ENCODE data around the gene GET3. TPM values are rescaled to one million over a fixed set of nuclear protein-coding genes. Genes with fewer than 3 reads are reported as not detected.

Gene GET3
- total and polyA plus RNA-seq, 2 of the 13 experiments (the other 11 are each of a cell fraction or from before 2014, with no cell fraction given): 57.7 to 59.4 TPM

GRCh38 chr19:12784394-12784870, 47.1 kb downstream of the GET3 start (continued):
- TF ChIP-seq ZC3H13 (CRISPR knock-in tag; IDR thresholded peaks at IDR 0.05) (0 out of 2 replicates have a peak, but pooled peaks have one; percentile 48), NONO (IDR thresholded peaks at IDR 0.05) (no peak), NONO (CRISPR knock-in tag; conservative IDR thresholded peaks at IDR 0.05) (0 out of 2 replicates have a peak, but pooled peaks have one; percentile 41), PLRG1 (conservative IDR thresholded peaks at IDR 0.05) (no peak), ZNF468 (CRISPR knock-in tag; IDR thresholded peaks at IDR 0.05) (no peak), NR2F2 (IDR thresholded peaks at IDR 0.05; ENCODE audit: borderline replicate concordance, low read depth) (no peak), CREB1 (IDR thresholded peaks at IDR 0.05) (0 out of 2 replicates have a peak, but pooled peaks have one; percentile 6), CREB1 (CRISPR knock-in tag; IDR thresholded peaks at IDR 0.05) (no peak), ZNF768 (CRISPR knock-in tag; IDR thresholded peaks at IDR 0.05) (peak; percentile 75)

GRCh38 chr19:12784871-12785430, 47.7 kb downstream of the GET3 start:
- H3K9ac ChIP-seq (ENCODE audit: insufficient read depth, low read depth, low read length): no peak overlapping the region; the same call in 1 of the 2 replicates
- no peaks in the 10 kb centered on the region for H3K9me3 ChIP-seq (ENCODE audit: low read length)
- 13% methylated on average over 5 of the region's 5 CpGs for WGBS (ENCODE audit: low lambda C conversion rate)
- ATAC-seq: no peak
- H3K36me3 ChIP-seq (replicated peaks in 1 of 2; ENCODE audit: control insufficient read depth in 1 of 2, insufficient read depth in 2 of 2, low read length in 2 of 2): no peaks in the 10 kb centered on the region
- H2AFZ ChIP-seq (ENCODE audit: low read length): no peak overlapping the region
- no peak overlapping the region for H3K4me2 ChIP-seq (ENCODE audit: low read depth, low read length)
- in situ Hi-C loops (cut with HindIII; ENCODE audit: extremely low pct_ligation_motif_present, low pct_unique_long_range_greater_than_20kb) (no loop called here), intact Hi-C loops (cut with micrococcal nuclease; ENCODE audit: unreplicated experiment) (no loop called here)
- BruUV-seq (replicated peaks): no TSS peak
- no peak for FAIRE-seq
- H3K27me3 ChIP-seq (ENCODE audit: control insufficient read depth in 1 of 2, insufficient read depth in 2 of 2, low read length in 2 of 2): no peaks in the 10 kb centered on the region; a peak in 3 of 5 replicates
- no peak overlapping the region for H3K27ac ChIP-seq (ENCODE audit: extremely low read length, insufficient read depth, low read length)
- no peaks in the 10 kb centered on the region for H3K79me2 ChIP-seq (ENCODE audit: insufficient read depth, low read length)
- H3K4me3 ChIP-seq (replicated peaks in 1 of 3; ENCODE audit: insufficient read depth in 1 of 3, low read depth in 2 of 3, low read length in 3 of 3): no peak overlapping the region
- POLR2A ChIA-PET: no interaction called here
- CTCF ChIA-PET (ENCODE audit: low intra/inter-chr PET ratio, low total read pairs): no interaction called here
- DNase-seq (ENCODE audit: low spot score): no peak
- peak; percentile 59; the same call in 1 of the 2 replicates for TF ChIP-seq ZNF646 (CRISPR knock-in tag; IDR thresholded peaks at IDR 0.05)
- no peak for TF ChIP-seq TEAD2 (CRISPR knock-in tag; IDR thresholded peaks at IDR 0.05)
- no peak for TF ChIP-seq SNAPC4 (CRISPR knock-in tag; IDR thresholded peaks at IDR 0.05)
- peaks cover 80% of the 10 kb centered on the region for H3K4me1 ChIP-seq (ENCODE audit: insufficient read depth, low read length)
- H4K20me1 ChIP-seq (ENCODE audit: insufficient read depth, low read length): no peaks in the 10 kb centered on the region

All from HepG2 (cell line).